ENCODE data around the gene LAMA3. TPM values are rescaled to one million over a fixed set of nuclear protein-coding genes. Genes with fewer than 3 reads are reported as not detected.
A peak's percentile ranks its signal among the peaks of the same experiment; 100 is the strongest.

Gene LAMA3
- total and polyA plus RNA-seq, 8 donors, result 2.1 to 13.9 (median 5.1) TPM

DNA sequence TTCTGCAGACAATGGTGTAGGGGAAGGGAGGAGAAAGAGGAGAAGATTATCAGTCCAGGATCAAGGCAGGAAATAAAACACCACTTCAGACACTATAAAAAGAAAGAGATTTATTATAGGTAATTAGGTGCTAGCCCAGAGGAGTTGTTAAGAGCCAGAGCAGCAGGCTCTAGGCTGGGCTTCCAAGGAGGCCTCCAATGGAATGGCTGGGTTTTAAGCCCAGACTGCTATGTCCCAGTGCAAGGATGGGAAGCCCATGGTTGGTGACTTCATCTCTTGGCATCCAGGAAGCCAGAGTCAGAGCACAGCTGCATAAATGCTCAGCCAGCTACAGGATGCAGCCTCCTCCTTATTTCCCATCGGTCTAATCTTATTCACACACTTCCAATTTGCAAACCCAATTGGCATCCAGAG, 95.6 kb downstream of the LAMA3 start:
- 58 to 62% methylated on average over 1 of the region's 1 CpG for WGBS, 2 donors
- FAIRE-seq, result no peak
- Histone ChIP-seq H3K4me3 (no peak overlapping the region), H3K27ac (no peak overlapping the region), H3K27me3 (no peaks in the 10 kb centered on the region), H3K4me1 (no peaks in the 10 kb centered on the region), H3K36me3 (no peaks in the 10 kb centered on the region), H3K9me3 (no peaks in the 10 kb centered on the region)
- peak in 1 of 4 donors; percentile 39 for ATAC-seq
- intact Hi-C loops (cut with DNase I), result no loop called here
- TF ChIP-seq, protein P1, sequence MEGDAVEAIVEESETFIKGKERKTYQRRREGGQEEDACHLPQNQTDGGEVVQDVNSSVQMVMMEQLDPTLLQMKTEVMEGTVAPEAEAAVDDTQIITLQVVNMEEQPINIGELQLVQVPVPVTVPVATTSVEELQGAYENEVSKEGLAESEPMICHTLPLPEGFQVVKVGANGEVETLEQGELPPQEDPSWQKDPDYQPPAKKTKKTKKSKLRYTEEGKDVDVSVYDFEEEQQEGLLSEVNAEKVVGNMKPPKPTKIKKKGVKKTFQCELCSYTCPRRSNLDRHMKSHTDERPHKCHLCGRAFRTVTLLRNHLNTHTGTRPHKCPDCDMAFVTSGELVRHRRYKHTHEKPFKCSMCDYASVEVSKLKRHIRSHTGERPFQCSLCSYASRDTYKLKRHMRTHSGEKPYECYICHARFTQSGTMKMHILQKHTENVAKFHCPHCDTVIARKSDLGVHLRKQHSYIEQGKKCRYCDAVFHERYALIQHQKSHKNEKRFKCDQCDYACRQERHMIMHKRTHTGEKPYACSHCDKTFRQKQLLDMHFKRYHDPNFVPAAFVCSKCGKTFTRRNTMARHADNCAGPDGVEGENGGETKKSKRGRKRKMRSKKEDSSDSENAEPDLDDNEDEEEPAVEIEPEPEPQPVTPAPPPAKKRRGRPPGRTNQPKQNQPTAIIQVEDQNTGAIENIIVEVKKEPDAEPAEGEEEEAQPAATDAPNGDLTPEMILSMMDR (IDR thresholded peaks at IDR 0.05), result no peak
- no peak for DNase-seq

DNA sequence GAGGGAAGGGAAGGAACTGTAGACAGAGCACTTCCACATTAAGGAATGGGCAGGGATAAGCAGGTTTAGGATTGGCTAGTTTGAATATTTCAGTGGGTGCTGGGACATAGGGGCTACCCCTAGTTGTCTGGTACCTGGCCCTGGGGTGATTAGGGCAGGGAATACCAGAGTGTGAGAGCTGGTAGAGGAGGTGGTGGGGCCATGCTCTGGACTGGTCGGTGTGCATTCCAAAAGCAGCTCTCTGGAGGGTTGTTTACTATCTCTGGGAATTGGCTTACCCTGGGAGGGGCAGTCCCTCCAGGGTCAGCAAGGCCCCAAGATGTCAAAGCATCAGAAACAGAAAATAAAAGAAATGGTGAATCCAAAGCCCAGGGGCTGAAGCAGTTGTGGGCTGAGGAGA, 103.8 kb downstream of the LAMA3 start:
- Histone ChIP-seq H3K27ac (no peak overlapping the region), H3K9me3 (no peaks in the 10 kb centered on the region), H3K4me3 (no peak overlapping the region), H3K36me3 (no peaks in the 10 kb centered on the region), H3K4me1 (no peaks in the 10 kb centered on the region), H3K27me3 (no peaks in the 10 kb centered on the region)
- no peak for DNase-seq
- intact Hi-C loops (cut with DNase I), result no loop called here
- ATAC-seq, result no peak
- FAIRE-seq, result no peak
- 26 to 40% methylated on average over 1 of the region's 1 CpG for WGBS, 2 donors
- TF ChIP-seq, protein P1 (IDR thresholded peaks at IDR 0.05), result no peak

DNA sequence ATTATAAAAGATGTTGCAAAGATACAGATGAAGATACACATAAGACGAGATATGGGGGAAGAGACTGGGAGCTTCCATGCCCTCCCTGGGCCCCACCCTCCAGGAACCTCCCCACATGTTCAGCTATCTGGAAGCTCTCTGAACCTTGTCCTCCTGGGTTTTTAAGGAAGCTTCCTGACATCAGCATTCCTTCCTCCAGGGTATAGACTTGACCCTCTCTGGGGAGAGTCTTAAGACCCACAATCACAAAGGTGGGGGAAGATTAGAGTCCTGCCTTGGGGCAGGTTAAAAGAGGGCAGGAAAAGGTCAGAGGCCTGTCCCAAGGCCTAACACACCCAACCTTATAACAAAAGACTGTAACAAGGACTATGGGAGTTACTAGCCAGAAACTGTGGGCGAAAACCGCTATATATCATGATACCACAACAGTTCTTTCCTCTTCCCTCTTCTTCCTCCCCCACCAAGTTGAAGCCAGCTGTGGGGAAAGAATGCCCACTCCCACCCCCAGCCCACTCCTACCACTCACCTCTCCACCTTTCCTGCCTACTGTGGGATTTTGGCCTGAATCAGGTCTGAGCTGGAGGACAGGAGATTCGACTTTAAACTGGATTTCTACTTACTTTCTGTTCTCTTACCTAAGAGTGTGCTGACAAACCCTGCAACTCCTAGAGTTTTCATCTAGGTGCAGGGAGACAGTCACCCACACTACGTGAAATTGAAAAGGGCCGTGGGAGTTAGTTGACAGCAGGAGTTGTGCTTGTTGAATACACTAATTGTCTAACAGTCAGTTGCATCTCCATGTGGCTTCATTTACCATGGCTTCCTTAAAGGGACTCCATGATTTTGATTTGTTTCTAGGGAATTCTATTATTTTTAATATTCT, 105.0 kb downstream of the LAMA3 start:
- no peak overlapping the region for H3K4me3 ChIP-seq

DNA sequence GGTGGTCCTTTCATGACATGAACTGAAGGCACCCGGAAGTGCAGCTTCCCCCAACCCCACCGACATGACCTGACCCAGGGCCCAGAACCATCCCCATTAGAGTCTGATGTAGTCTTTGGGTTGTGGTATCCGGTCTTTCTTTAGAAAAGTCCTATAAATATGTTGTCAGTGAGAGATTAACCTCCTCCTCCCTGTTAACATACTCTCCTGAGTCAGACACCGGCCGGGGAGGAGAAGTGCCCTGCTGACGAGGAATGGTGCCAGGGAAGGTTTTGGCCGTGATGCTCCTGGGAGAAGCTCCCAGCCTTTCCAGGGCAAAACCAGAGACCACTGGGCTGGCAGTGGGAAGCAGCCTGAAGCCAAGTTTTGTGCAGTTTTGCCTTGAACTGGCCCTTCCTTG, 109.0 kb downstream of the LAMA3 start:
- intact Hi-C loops (cut with DNase I), result no loop called here
- TF ChIP-seq, protein P1 (IDR thresholded peaks at IDR 0.05), result no peak

More for the DNA sequence above, 105.0 kb downstream of the LAMA3 start:
- Histone ChIP-seq H3K36me3 (no peaks in the 10 kb centered on the region), H3K27me3 (no peaks in the 10 kb centered on the region), H3K27ac (no peak overlapping the region), H3K9me3 (no peaks in the 10 kb centered on the region), H3K4me1 (no peaks in the 10 kb centered on the region)
- DNase-seq (no peak), ATAC-seq (no peak), FAIRE-seq (no peak)
- intact Hi-C loops (cut with DNase I), result no loop called here
- TF ChIP-seq, protein P1 (IDR thresholded peaks at IDR 0.05), result no peak
- WGBS, 2 donors, result 93 to 95% methylated on average over 6 of the region's 6 CpGs

DNA sequence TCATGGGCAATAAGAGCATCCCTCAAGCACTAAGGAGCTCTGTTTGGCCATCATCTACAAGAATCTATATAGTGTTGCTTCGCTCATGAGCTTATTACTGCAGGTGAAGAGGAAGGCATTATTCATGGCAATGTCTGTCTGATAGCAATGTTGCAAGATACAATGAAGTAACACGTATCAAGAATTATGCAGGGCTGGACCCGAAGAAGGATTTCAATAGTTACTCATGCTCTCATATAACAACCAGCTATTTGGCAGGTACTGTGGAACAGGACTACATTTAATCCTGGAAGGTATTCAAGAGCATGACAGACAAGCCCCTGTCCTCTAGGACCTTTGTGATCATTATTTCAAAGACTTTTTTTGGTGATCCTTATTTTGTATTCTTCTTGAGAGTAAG, 109.6 kb downstream of the LAMA3 start:
- intact Hi-C loops (cut with DNase I), result no loop called here
- Histone ChIP-seq H3K27me3 (no peaks in the 10 kb centered on the region), H3K4me1 (no peaks in the 10 kb centered on the region), H3K4me3 (no peak overlapping the region), H3K36me3 (no peaks in the 10 kb centered on the region), H3K9me3 (no peaks in the 10 kb centered on the region), H3K27ac (no peak overlapping the region)
- no peak for ATAC-seq
- TF ChIP-seq, protein P1 (IDR thresholded peaks at IDR 0.05), result no peak
- DNase-seq, result no peak
- WGBS, 2 donors, result 61 to 62% methylated on average over 3 of the region's 3 CpGs
- no peak for FAIRE-seq

More for the DNA sequence above, 109.0 kb downstream of the LAMA3 start:
- no peaks in the 10 kb centered on the region for H3K36me3 ChIP-seq
- FAIRE-seq (no peak), ATAC-seq (no peak), DNase-seq (no peak)
- WGBS, 2 donors, result 76 to 79% methylated on average over 7 of the region's 7 CpGs
- no peaks in the 10 kb centered on the region for H3K9me3 ChIP-seq
- H3K4me3 ChIP-seq, result no peak overlapping the region
- no peaks in the 10 kb centered on the region for H3K27me3 ChIP-seq
- no peak overlapping the region for H3K27ac ChIP-seq
- H3K4me1 ChIP-seq, result no peaks in the 10 kb centered on the region
